ENCODE results near the gene ZNF691.

ZNF691 gene

GRCh38 chr1:42847721-42848460 lies 1.5 kb downstream of the ZNF691 start:
- Histone ChIP-seq H3K4me2 (ENCODE audit: low read depth, low read length, poor library complexity, severe bottlenecking) (peak overlapping the region; percentile 85), H3K9me3 (ENCODE audit: insufficient read depth, low read depth, low read length) (no peaks in the 10 kb centered on the region), H3K27me3 (ENCODE audit: insufficient read depth, low read length, poor library complexity, severe bottlenecking) (no peaks in the 10 kb centered on the region), H2AFZ (ENCODE audit: low read length) (no peak overlapping the region), H3K9me2 (replicated peaks; ENCODE audit: low read depth, low read length) (no peaks in the 10 kb centered on the region), H3K36me3 (ENCODE audit: insufficient read depth, low read length) (no peaks in the 10 kb centered on the region; the same call in 1 of the 2 replicates), H3K79me2 (ENCODE audit: insufficient read depth, low read length) (peaks cover 28% of the 10 kb centered on the region), H4K20me1 (ENCODE audit: insufficient read depth, low read length, poor library complexity, severe bottlenecking) (peaks cover 18% of the 10 kb centered on the region), H3K4me1 (ENCODE audit: insufficient read depth, low read length, poor library complexity, severe bottlenecking) (peaks cover 27% of the 10 kb centered on the region), H3K9ac (ENCODE audit: low read depth, low read length, poor library complexity, severe bottlenecking) (peak overlapping the region; percentile 88), H3F3A (ENCODE audit: low read depth) (no peaks in the 10 kb centered on the region), H3K4me3 (ENCODE audit: low read length, poor library complexity, severe bottlenecking) (peak overlapping the region; percentile 89)
- TF ChIP-seq EZH2phosphoT487 (IDR thresholded peaks at IDR 0.05; ENCODE audit: borderline replicate concordance) (no peak), CTCF (conservative IDR thresholded peaks at IDR 0.05; ENCODE audit: low read length) (no peak)

- no peak overlapping the region for H2AFZ ChIP-seq (ENCODE audit: low read length)
- H3K4me2 ChIP-seq (ENCODE audit: low read depth, low read length, poor library complexity, severe bottlenecking) = peak overlapping the region; percentile 85
- H4K20me1 ChIP-seq (ENCODE audit: insufficient read depth, low read length, poor library complexity, severe bottlenecking) = peaks cover 18% of the 10 kb centered on the region
- peaks cover 27% of the 10 kb centered on the region for H3K4me1 ChIP-seq (ENCODE audit: insufficient read depth, low read length, poor library complexity, severe bottlenecking)
- H3K9me3 ChIP-seq (ENCODE audit: insufficient read depth, low read depth, low read length) = no peaks in the 10 kb centered on the region
- H3K27me3 ChIP-seq (ENCODE audit: insufficient read depth, low read length, poor library complexity, severe bottlenecking) = no peaks in the 10 kb centered on the region
- H3K4me3 ChIP-seq (ENCODE audit: low read length, poor library complexity, severe bottlenecking) = peak overlapping the region; percentile 89
- peak overlapping the region; percentile 88 for H3K9ac ChIP-seq (ENCODE audit: low read depth, low read length, poor library complexity, severe bottlenecking)
- no peaks in the 10 kb centered on the region; the same call in 1 of the 2 replicates for H3K36me3 ChIP-seq (ENCODE audit: insufficient read depth, low read length)
- H3K79me2 ChIP-seq (ENCODE audit: insufficient read depth, low read length) = peaks cover 28% of the 10 kb centered on the region
- H3F3A ChIP-seq (ENCODE audit: low read depth) = no peaks in the 10 kb centered on the region
- H3K9me2 ChIP-seq (replicated peaks; ENCODE audit: low read depth, low read length) = no peaks in the 10 kb centered on the region
- TF ChIP-seq CTCF (conservative IDR thresholded peaks at IDR 0.05; ENCODE audit: low read length) (no peak), EZH2phosphoT487 (IDR thresholded peaks at IDR 0.05; ENCODE audit: borderline replicate concordance) (no peak)
These were observed 2.6 kb downstream of the ZNF691 start for GRCh38 chr1:42848823-42849537.

GRCh38 chr1:42849944-42850343 lies 3.5 kb downstream of the ZNF691 start:
- Histone ChIP-seq H3F3A (ENCODE audit: low read depth) (no peaks in the 10 kb centered on the region), H3K4me1 (ENCODE audit: insufficient read depth, low read length, poor library complexity, severe bottlenecking) (peaks cover 27% of the 10 kb centered on the region), H3K9me3 (ENCODE audit: insufficient read depth, low read depth, low read length) (no peaks in the 10 kb centered on the region), H3K4me2 (ENCODE audit: low read depth, low read length, poor library complexity, severe bottlenecking) (peak overlapping the region; percentile 85), H3K4me3 (ENCODE audit: low read length, poor library complexity, severe bottlenecking) (no peak overlapping the region), H2AFZ (ENCODE audit: low read length) (no peak overlapping the region), H3K79me2 (ENCODE audit: insufficient read depth, low read length) (peaks cover 28% of the 10 kb centered on the region), H3K27me3 (ENCODE audit: insufficient read depth, low read length, poor library complexity, severe bottlenecking) (no peaks in the 10 kb centered on the region), H3K9me2 (replicated peaks; ENCODE audit: low read depth, low read length) (no peaks in the 10 kb centered on the region), H3K36me3 (ENCODE audit: insufficient read depth, low read length) (no peaks in the 10 kb centered on the region; the same call in 1 of the 2 replicates), H4K20me1 (ENCODE audit: insufficient read depth, low read length, poor library complexity, severe bottlenecking) (peaks cover 18% of the 10 kb centered on the region), H3K9ac (ENCODE audit: low read depth, low read length, poor library complexity, severe bottlenecking) (no peak overlapping the region)
- TF ChIP-seq CTCF (conservative IDR thresholded peaks at IDR 0.05; ENCODE audit: low read length) (no peak), EZH2phosphoT487 (IDR thresholded peaks at IDR 0.05; ENCODE audit: borderline replicate concordance) (no peak)
